HCT116 (cell line): ENCODE results near the gene SC5D. TPM values are rescaled to one million over a fixed set of nuclear protein-coding genes. Genes with fewer than 3 reads are reported as not detected.

Experiments used
- ATAC-seq: fragments of 200-7000 bp; cut with Tn5 transposase; 2 replicates; pipeline ENCODE4 v1.9.1; 2020; ENCODE audit warnings: mild to moderate bottlenecking, moderate library complexity
- BruUV-seq: library from RNA; stranded (reverse); fragments of 400-500 nt; replicated peaks from 2 replicates; lab custom pipeline; 2021; lab: Mats Ljungman, UMichigan
- CTCF ChIA-PET: fragments of 300-600 bp; sonication (Branson Sonifier 250); formaldehyde crosslinking; loops from one replicate; lab custom pipeline; 2021; ENCODE audit warnings: antibody characterized with exemption; lab: Charles Lee
- POLR2A ChIA-PET: fragments of 300-600, 350-600 bp; sonication (Branson Sonifier 250); formaldehyde crosslinking; loops from one replicate; lab custom pipeline; 2021; ENCODE audit warnings: antibody characterized with exemption; lab: Charles Lee
- RAD21 ChIA-PET, 2 experiments: fragments of 300-600 bp; sonication (Branson Sonifier 250); formaldehyde crosslinking; loops; one replicate each; lab custom pipeline; 2023; ENCODE audit warnings: low total read pairs in 2 of 2; ENCODE audit not compliant: uncharacterized antibody in 2 of 2, unreplicated experiment in 2 of 2, low non-redundant PET in 1 of 2; lab: Charles Lee
- DNase-seq: peaks from one replicate; pipeline ENCODE4 v3.0.0-alpha.2; 2010; ENCODE audit warnings: low read depth, low spot score
- H2AFZ ChIP-seq: fragments of 200-600 bp; shearing (Covaris generic), sonication (generic); 2 replicates; pipeline ENCODE4 v1.6.1; 2017; ENCODE audit warnings: low read depth, mixed run types, mixed read lengths, antibody characterized with exemption, low read length; ENCODE audit not compliant: poor library complexity, severe bottlenecking
- H3K27ac ChIP-seq: 2 replicates; pipeline ENCODE4 v1.5.1; 2012; ENCODE audit warnings: low read depth, low read length
- H3K27me3 ChIP-seq: fragments of 200-600 bp; sonication (generic); 2 replicates; pipeline ENCODE4 v1.6.1; 2016; ENCODE audit warnings: mixed run types, low read length, mixed read lengths; ENCODE audit not compliant: insufficient read depth
- H3K36me3 ChIP-seq, 2 experiments: fragments of 200-500 bp in 1 of 2; fragments of 200-600 bp in 1 of 2; sonication (Bioruptor generic) in 1 of 2; sonication (generic) in 1 of 2; 2 replicates each; pipeline versions ENCODE4 v1.5.1 to v1.6.1; 2014 to 2016; ENCODE audit warnings: low read length in 2 of 2, inconsistent platforms in 1 of 2, mixed read lengths in 1 of 2, mixed run types in 1 of 2; ENCODE audit not compliant: insufficient read depth in 2 of 2, control insufficient read depth in 1 of 2
- H3K4me1 ChIP-seq, 2 experiments: fragments of 200-600 bp in 1 of 2; sonication (generic) in 1 of 2; 2 replicates each; pipeline versions ENCODE4 v1.5.1 to v1.6.1; 2012 to 2017; ENCODE audit warnings: low read length in 2 of 2, inconsistent platforms in 1 of 2, mild to moderate bottlenecking in 1 of 2, mixed read lengths in 1 of 2, mixed run types in 1 of 2, moderate library complexity in 1 of 2; ENCODE audit not compliant: insufficient read depth in 2 of 2, control insufficient read depth in 1 of 2
- H3K4me2 ChIP-seq: fragments of 200-600 bp; sonication (generic); 2 replicates; pipeline ENCODE4 v1.6.1; 2017; ENCODE audit warnings: mixed run types, low read length, mixed read lengths
- H3K4me3 ChIP-seq, 2 experiments: fragments of 200-600 bp in 1 of 2; sonication (generic) in 1 of 2; replicated peaks in 1 of 2; 2 replicates each; pipeline ENCODE4 v1.5.1; 2011 to 2016; ENCODE audit warnings: low read length in 2 of 2, control low read depth in 1 of 2, low read depth in 1 of 2, mild to moderate bottlenecking in 1 of 2, mixed read lengths in 1 of 2, mixed run types in 1 of 2
- H3K79me2 ChIP-seq: fragments of 200-600 bp; sonication (generic); 2 replicates; pipeline ENCODE4 v1.6.1; 2017; ENCODE audit warnings: mild to moderate bottlenecking, mixed run types, low read length, moderate library complexity, mixed read lengths; ENCODE audit not compliant: insufficient read depth
- H3K9ac ChIP-seq: fragments of 200-600 bp; sonication (generic); 2 replicates; pipeline ENCODE4 v1.6.1; 2016; ENCODE audit warnings: low read length, mixed read lengths
- H3K9me2 ChIP-seq: fragments of 200-600 bp; sonication (generic), shearing (Covaris generic); 2 replicates; pipeline ENCODE4 v1.6.1; 2017; ENCODE audit warnings: mixed run types, mild to moderate bottlenecking, moderate library complexity; ENCODE audit not compliant: insufficient read depth
- H3K9me3 ChIP-seq, 2 experiments: fragments of 200-500 bp in 1 of 2; fragments of 200-600 bp in 1 of 2; sonication (Bioruptor generic) in 1 of 2; sonication (generic) in 1 of 2; 2 replicates each; pipeline ENCODE4 v1.6.1; 2014 to 2017; ENCODE audit warnings: low read length in 2 of 2, mixed read lengths in 2 of 2, inconsistent platforms in 1 of 2, low read depth in 1 of 2, mild to moderate bottlenecking in 1 of 2, mixed run types in 1 of 2, moderate library complexity in 1 of 2; ENCODE audit not compliant: control insufficient read depth in 1 of 2, insufficient read depth in 1 of 2
- H4K20me1 ChIP-seq: fragments of 200-600 bp; sonication (generic), shearing (Covaris generic); 2 replicates; pipeline ENCODE4 v1.6.1; 2017; ENCODE audit warnings: mixed run types, mild to moderate bottlenecking, moderate library complexity; ENCODE audit not compliant: insufficient read depth
- CBX3 ChIP-seq: IDR thresholded peaks from 2 replicates; pipeline ENCODE4 v1.6.1; 2012; ENCODE audit warnings: low read depth
- CEBPB ChIP-seq: IDR thresholded peaks from 2 replicates; pipeline ENCODE4 v1.6.1; 2012; ENCODE audit warnings: low read depth
- CTCF ChIP-seq, 3 experiments: fragments of 200-600 bp in 1 of 3; sonication (generic) in 1 of 3; IDR thresholded peaks in 2 of 3; conservative IDR thresholded peaks in 1 of 3; 2 replicates each; pipeline ENCODE4 v1.5.1; 2012 to 2017; ENCODE audit warnings: low read depth in 2 of 3, low read length in 2 of 3, antibody characterized with exemption in 1 of 3, borderline replicate concordance in 1 of 3, control low read depth in 1 of 3, mild to moderate bottlenecking in 1 of 3, mixed read lengths in 1 of 3, mixed run types in 1 of 3, moderate library complexity in 1 of 3; ENCODE audit not compliant: insufficient read depth in 1 of 3
- EGR1 ChIP-seq: IDR thresholded peaks from 2 replicates; pipeline ENCODE4 v1.6.1; 2012; ENCODE audit warnings: low read depth
- EZH2 ChIP-seq: fragments of 200-600 bp; sonication (generic); IDR thresholded peaks from 2 replicates; pipeline ENCODE4 v1.6.1; 2017; ENCODE audit warnings: antibody characterized with exemption, mixed run types
- EZH2phosphoT487 ChIP-seq: fragments of 200-600 bp; IDR thresholded peaks from 2 replicates; pipeline ENCODE4 v1.6.1; 2018; ENCODE audit warnings: antibody characterized with exemption, borderline replicate concordance
- FOSL1 ChIP-seq: IDR thresholded peaks from 2 replicates; pipeline ENCODE4 v1.6.1; 2012; ENCODE audit warnings: low read depth
- MAX ChIP-seq: IDR thresholded peaks from 2 replicates; pipeline ENCODE4 v1.6.1; 2012
- POLR2A ChIP-seq: IDR thresholded peaks from 2 replicates; pipeline ENCODE4 v1.7.0; 2011; ENCODE audit warnings: borderline replicate concordance; ENCODE audit not compliant: insufficient read depth, insufficient read length; ENCODE audit errors: extremely low read depth
- POLR2AphosphoS5 ChIP-seq: IDR thresholded peaks from 2 replicates; pipeline ENCODE4 v1.6.1; 2011; ENCODE audit warnings: mild to moderate bottlenecking, low read depth, low read length, moderate library complexity
- SIN3A ChIP-seq: IDR thresholded peaks from 2 replicates; pipeline ENCODE4 v1.6.1; 2012; ENCODE audit warnings: low read depth
- SP1 ChIP-seq: IDR thresholded peaks from 2 replicates; pipeline ENCODE4 v1.6.1; 2012; ENCODE audit warnings: low read depth
- ZBTB33 ChIP-seq: IDR thresholded peaks from 2 replicates; pipeline ENCODE4 v1.6.1; 2011; ENCODE audit warnings: mild to moderate bottlenecking, low read length, moderate library complexity; ENCODE audit not compliant: insufficient replicate concordance; ENCODE audit errors: extremely low read depth
- ZNF274 ChIP-seq: fragments of 200-500 bp; sonication (Bioruptor generic); IDR thresholded peaks from 2 replicates; pipeline ENCODE4 v1.6.1; 2014; ENCODE audit warnings: mild to moderate bottlenecking, low read depth, low read length, inconsistent platforms
- intact Hi-C: fragments of 100-400 bp; cut with micrococcal nuclease; formaldehyde crosslinking; loops from 2 replicates; pipeline ENCODE4 v1.10.0; 2022
- total RNA-seq: library from RNA; stranded (reverse); gene quantifications from one replicate; pipeline ENCODE4 v1.2.1, GENCODE V29; 2021; ENCODE audit not compliant: unreplicated experiment

Gene SC5D
- total RNA-seq, 1 experiment from 2014 or later, result 24.1 TPM

GRCh38 chr11:121246769-121247035 lies 45.9 kb upstream of the SC5D start:
- no peak overlapping the region for H3K9ac ChIP-seq
- H4K20me1 ChIP-seq, result no peaks in the 10 kb centered on the region
- no peaks in the 10 kb centered on the region for H3K27me3 ChIP-seq
- ChIA-PET CTCF (interaction anchor here (0.7 kb wide), 1 partner anchor 345 kb away, joined by 3 read pairs; no protein-coding TSS in a partner anchor), RAD21 (no interaction called here), POLR2A (no interaction called here)
- H2AFZ ChIP-seq, result no peak overlapping the region
- no peak overlapping the region for H3K27ac ChIP-seq
- no peak overlapping the region for H3K4me3 ChIP-seq
- no peaks in the 10 kb centered on the region for H3K9me3 ChIP-seq
- H3K4me2 ChIP-seq, result no peak overlapping the region
- H3K9me2 ChIP-seq, result no peaks in the 10 kb centered on the region
- intact Hi-C loops, result no loop called here
- H3K79me2 ChIP-seq, result no peaks in the 10 kb centered on the region
- no peak for ATAC-seq
- no peaks in the 10 kb centered on the region for H3K36me3 ChIP-seq
- peaks cover 0 to 5% of the 10 kb centered on the region in 2 experiments; a peak in 2 of 4 replicates for H3K4me1 ChIP-seq
- DNase-seq, result no peak
- TF ChIP-seq EZH2 (no peak), ZNF274 (no peak), MAX (no peak), FOSL1 (no peak), CEBPB (no peak), POLR2AphosphoS5 (no peak), SIN3A (no peak), EGR1 (no peak), CBX3 (no peak), POLR2A (no peak), CTCF (IDR thresholded peaks at IDR 0.05 in 2 of 3, conservative IDR thresholded peaks at IDR 0.05 in 1 of 3; ENCODE audit: borderline replicate concordance in 1 of 3, insufficient read depth in 1 of 3, low read depth in 2 of 3, low read length in 2 of 3) (no peak), ZBTB33 (no peak), EZH2phosphoT487 (no peak), SP1 (no peak)
- BruUV-seq, result no TSS peak
